GM12875 (cell line): ENCODE data around the gene NAA38.

Experiments used
- H3K4me3 ChIP-seq: one replicate; pipeline ENCODE4 v1.5.1; 2011; ENCODE audit warnings: low read depth, low read length, control low read depth
- TF ChIP-seq, protein P1 (sequence below): IDR thresholded peaks from 2 replicates; pipeline ENCODE4 v1.5.1; 2011; ENCODE audit warnings: low read depth, mild to moderate bottlenecking, control low read depth, inconsistent platforms, low read length, moderate library complexity, borderline replicate concordance; ENCODE audit not compliant: insufficient read depth

The NAA38 gene

DNA sequence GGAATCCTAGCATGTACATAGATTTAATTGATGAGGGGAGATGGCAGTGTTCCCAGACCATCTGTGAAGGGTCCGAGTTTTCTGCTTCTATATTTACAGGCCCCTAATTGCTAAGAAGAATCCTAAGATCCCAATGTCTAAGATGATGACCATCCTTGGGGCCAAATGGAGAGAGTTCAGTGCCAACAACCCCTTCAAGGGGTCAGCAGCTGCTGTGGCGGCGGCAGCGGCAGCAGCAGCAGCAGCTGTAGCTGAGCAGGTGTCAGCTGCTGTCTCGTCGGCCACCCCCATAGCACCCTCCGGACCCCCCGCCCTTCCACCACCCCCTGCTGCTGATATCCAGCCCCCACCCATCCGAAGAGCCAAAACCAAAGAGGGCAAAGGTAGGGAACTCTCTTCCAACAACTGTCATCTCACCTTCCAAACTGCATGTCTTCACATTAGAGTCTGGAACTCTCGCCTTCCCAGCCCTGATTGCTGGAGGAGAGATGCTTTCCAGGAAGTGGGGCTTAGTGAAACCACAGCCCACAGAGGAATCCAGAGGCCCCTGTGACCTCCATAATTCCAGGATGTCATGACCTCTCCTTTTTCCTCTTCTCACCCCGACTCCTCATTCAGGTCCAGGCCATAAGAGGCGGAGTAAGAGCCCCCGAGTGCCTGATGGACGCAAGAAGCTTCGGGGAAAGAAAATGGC lies 36.0 kb upstream of the NAA38 start:
- TF ChIP-seq, protein P1, sequence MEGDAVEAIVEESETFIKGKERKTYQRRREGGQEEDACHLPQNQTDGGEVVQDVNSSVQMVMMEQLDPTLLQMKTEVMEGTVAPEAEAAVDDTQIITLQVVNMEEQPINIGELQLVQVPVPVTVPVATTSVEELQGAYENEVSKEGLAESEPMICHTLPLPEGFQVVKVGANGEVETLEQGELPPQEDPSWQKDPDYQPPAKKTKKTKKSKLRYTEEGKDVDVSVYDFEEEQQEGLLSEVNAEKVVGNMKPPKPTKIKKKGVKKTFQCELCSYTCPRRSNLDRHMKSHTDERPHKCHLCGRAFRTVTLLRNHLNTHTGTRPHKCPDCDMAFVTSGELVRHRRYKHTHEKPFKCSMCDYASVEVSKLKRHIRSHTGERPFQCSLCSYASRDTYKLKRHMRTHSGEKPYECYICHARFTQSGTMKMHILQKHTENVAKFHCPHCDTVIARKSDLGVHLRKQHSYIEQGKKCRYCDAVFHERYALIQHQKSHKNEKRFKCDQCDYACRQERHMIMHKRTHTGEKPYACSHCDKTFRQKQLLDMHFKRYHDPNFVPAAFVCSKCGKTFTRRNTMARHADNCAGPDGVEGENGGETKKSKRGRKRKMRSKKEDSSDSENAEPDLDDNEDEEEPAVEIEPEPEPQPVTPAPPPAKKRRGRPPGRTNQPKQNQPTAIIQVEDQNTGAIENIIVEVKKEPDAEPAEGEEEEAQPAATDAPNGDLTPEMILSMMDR: no peak
- H3K4me3 ChIP-seq: no peak overlapping the region

DNA sequence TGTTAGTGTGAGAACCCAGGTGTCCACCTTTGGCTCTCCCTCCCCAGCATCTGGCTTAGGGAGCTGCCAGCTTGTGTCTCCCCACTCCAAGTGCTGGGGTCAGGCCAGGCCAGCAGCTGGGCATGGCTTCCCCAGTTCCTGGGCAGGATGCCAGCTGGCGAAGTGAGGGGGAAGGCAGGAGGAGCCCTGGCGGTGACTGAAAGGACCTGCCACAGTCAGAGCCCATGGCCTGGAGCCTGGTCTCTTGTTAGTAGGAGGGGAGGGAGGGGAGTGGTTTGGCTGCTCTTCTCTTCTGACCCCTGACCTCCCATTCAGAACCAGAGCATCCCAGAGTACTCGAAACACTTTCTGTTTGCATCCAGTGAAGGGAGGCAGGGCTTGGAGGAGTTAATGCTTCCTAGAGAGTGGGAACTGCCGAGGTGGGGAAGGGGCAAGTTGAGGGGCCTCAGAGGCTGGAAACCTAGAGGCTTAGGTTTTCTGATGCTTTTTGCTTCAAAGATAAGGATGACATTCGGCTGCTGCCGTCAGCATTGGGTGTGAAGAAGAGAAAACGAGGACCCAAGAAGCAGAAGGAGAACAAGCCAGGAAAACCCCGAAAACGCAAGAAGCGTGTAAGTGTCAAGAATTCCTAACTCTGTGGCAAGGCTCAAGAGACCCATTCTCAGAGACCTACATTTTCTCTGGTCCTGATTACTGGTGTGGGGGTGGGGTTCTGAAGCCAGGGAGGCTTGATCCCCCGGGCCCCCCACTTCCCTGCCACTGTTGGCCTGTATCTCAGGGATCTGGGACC lies 32.0 kb upstream of the NAA38 start:
- TF ChIP-seq, protein P1: 0 out of 2 replicates have a peak, but pooled peaks have one; percentile 13
- H3K4me3 ChIP-seq: no peak overlapping the region

DNA sequence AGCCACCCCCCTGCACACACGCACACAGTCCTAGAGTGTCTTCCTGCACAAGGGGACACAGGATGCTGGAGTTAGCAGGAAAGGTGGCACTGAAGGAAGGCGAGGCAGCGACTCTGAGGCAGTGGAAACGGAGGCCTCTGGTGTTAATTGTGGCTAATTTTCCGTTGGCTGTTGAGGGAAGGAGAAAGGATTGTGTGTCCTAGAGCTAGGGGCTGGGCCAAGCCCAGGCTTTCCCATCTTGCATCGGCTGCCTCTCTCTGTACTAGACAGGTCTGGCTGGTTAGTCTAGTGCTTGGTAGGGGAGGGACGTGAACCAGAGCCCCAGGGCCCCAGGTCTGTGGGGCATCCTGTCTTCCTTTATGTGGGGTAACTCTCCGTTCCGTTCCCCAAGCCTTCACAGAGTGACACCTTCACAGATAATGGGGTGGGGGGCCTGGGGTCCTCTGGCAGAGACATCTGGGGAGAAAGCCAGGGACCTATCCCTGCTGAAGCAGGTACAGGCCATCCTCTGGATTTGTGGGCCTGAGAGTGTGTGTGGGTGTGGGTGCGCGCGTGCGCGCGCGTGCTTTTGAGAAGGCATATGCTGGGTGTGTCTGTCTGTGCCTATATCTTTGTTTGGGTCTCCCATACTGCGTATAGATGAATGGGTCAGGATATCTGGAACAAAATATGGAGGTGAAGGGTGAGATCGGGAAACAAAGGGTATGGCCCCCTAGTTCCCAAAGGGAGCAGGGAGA lies 31.0 kb upstream of the NAA38 start, which contains the start of gene CHD3:
CHD3 (plus strand) TSS at position 606 of the 737 bp plus-strand sequence. CDS start 212 bp downstream, outside the sequence.
- TF ChIP-seq, protein P1: no peak
- H3K4me3 ChIP-seq: peak within 1 kb of the TSS; percentile 92

DNA sequence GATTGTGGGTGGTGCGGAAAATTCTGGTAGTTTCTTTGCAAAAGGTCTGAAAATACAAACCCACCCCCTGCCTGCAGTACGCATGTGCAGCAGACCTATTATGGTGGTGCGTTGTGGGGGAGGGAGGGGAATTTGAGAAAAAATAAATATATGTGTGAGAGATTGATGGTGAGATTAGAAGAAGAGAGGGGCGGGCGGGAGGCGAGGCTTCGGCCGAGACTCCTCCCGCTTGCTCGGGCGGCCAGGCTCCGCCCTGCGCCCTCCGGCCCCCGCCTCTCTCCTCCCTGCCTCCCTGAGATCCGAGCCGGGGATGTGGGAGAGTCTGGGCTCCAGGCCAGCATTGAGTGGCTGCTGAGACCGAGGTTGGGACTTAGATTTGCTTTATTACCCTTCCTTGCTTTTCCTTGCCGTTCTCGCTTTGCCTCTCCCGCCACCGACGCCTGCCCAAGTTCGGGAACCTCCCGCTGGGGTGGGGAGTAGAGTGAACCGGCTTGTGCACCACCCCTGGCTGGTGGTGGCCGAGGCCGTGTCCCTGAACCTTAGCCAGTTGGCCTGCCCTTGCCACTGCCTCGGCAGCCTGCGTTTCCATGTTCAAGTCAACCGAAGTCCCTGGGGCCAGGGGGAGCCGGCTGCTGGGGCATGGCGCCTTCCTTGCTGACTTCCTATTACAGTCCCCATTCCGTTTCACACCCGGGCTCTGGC lies 30.3 kb upstream of the NAA38 start:
- TF ChIP-seq, protein P1: no peak
- peak overlapping the region; percentile 92 for H3K4me3 ChIP-seq

DNA sequence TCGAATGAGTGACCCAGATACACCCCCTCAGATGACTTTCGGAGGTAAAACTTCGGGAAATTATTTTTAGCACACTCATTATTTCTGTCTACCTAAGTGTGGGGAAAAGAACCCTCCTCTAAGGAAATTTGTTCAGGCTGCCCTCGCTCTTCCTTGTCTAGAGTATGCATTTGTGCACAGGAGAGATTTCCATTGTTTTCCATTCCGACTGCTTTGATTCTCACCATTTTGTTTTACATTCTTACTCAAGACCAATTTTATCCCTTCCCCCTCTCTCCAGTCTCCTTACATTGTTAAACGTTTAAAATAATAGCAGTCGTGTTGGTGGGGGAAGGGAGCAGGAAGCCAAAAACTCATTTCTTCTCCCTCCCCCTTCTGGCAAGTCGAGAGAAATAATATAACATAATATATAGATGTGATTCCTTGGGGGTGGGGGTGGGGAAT lies 29.7 kb upstream of the NAA38 start:
- H3K4me3 ChIP-seq: peak overlapping the region; percentile 92
- TF ChIP-seq, protein P1: no peak

DNA sequence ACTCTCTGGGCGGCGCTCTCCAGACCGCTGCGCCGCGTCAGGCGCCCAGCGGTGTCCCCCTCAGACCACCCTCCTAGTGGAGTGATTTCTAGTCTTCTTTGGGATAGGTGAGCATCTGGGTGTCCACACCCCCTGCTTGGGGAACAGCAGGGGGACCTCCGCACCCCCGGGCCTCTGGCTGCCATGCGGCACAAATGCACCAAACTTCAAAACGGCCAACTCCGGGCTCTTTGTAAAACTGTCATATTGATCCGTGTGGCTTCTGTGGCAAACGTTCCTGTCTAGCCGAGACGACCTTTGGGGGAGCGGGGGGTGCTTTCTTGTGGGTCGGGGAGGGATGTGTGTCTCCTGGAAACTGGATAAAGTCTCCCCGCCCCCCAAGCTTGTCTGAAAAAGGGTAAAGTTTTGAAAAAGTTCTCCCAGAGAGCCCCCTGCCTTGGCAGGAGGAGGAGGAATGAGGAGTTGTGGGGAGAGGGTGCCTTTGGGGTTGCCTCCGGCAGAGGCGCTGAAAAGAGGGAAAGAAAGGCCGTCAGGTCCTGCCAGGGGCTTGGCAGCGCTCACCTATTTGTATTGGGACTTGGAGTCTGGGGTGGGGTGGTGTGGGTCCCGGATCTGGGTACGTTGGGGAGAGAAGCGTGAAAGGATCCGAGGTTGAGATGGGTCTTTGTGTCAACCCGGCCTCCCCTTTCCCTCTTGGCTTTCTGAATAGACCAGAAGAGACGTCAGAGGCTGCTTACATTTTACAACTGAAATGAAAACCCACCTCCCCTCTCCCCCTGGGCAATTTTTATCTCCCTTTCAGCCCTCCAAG lies 29.1 kb upstream of the NAA38 start:
- TF ChIP-seq, protein P1: no peak
- H3K4me3 ChIP-seq: peak overlapping the region; percentile 92
